Activated CD8-positive, alpha-beta memory T cell treated with anti-CD3 and anti-CD28 coated beads, Interleukin-2, amount 10 ng/mL, durations not matched to agents 7 days and 5 days (primary cell): ENCODE measurements around the gene SLC25A33. TPM values are rescaled to one million over a fixed set of nuclear protein-coding genes. Genes with fewer than 3 reads are reported as not detected.

Experiments used
- ATAC-seq: fragments of 150-1000 bp; cut with Tn5 transposase; one replicate; pipeline ENCODE4 v1.10.0; 2021; ENCODE audit warnings: moderate library complexity
- CTCF ChIA-PET: fragments of 350-600 bp; sonication (Branson Sonifier 250); formaldehyde crosslinking; loops from one replicate; lab custom pipeline; 2021; ENCODE audit warnings: antibody characterized with exemption; lab: Charles Lee
- DNase-seq: peaks from one replicate; pipeline ENCODE4 v3.0.0-alpha.2; 2020
- H3K27ac Mint-ChIP-seq: one replicate; pipeline ENCODE4 v1.8.0; 2021; ENCODE audit warnings: mild to moderate bottlenecking, mixed read lengths
- H3K27me3 Mint-ChIP-seq: one replicate; pipeline ENCODE4 v1.8.0; 2021; ENCODE audit warnings: mixed read lengths
- H3K36me3 Mint-ChIP-seq: one replicate; pipeline ENCODE4 v1.8.0; 2021; ENCODE audit warnings: mild to moderate bottlenecking, mixed read lengths
- H3K4me1 Mint-ChIP-seq: one replicate; pipeline ENCODE4 v1.8.0; 2021; ENCODE audit warnings: mixed read lengths
- H3K4me3 Mint-ChIP-seq: one replicate; pipeline ENCODE4 v1.8.0; 2021; ENCODE audit warnings: mild to moderate bottlenecking, moderate library complexity, mixed read lengths
- H3K9me3 Mint-ChIP-seq: one replicate; pipeline ENCODE4 v1.8.0; 2022; ENCODE audit warnings: low read depth, mixed read lengths
- total RNA-seq, 2 experiments: library from RNA; stranded (reverse); gene quantifications; one replicate each; pipeline ENCODE4 v1.2.3, GENCODE V29; 2021

SLC25A33 gene
- total RNA-seq, 2 experiments from 2014 or later: 4.5 to 7.7 TPM

- CTCF ChIA-PET: interaction anchor here (1.7 to 7.9 kb wide), 5 partner anchors 13 to 95 kb away, joined by 9 to 224 read pairs (median 85); partner anchors contain the start of gene PIK3CD
- Mint-ChIP-seq H3K27ac (peak overlapping the region; percentile 93), H3K4me1 (peaks cover 70% of the 10 kb centered on the region), H3K4me3 (peak overlapping the region; percentile 100), H3K9me3 (no peaks in the 10 kb centered on the region), H3K27me3 (no peaks in the 10 kb centered on the region), H3K36me3 (peaks cover 60% of the 10 kb centered on the region)
- no peak for DNase-seq
- no peak for ATAC-seq
Measured at GRCh38 chr1:9631613-9632012, 92.3 kb downstream of the SLC25A33 start.

DNA sequence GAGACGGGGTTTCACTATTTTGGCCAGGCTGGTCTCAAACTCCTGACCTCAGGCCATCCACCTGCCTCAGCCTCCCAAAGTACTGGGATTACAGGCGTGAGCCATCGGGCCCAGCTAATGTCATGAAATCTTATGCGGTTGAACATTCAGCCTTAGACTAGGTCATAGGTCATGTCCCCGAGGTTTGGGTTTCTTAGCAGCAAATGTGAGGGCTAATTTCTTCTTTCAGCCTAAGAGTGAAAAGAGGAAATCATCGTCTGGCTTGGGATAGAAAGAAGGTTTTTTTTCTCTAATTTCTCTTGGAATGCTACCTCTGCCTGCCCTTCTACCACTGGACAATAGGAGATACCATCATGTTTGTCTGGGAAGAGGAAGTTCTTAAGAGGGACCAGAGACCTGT, 94.2 kb downstream of the SLC25A33 start:
- Mint-ChIP-seq H3K4me1 (peaks cover 67% of the 10 kb centered on the region), H3K4me3 (no peak overlapping the region), H3K27ac (no peak overlapping the region), H3K36me3 (peaks cover 72% of the 10 kb centered on the region), H3K27me3 (no peaks in the 10 kb centered on the region), H3K9me3 (no peaks in the 10 kb centered on the region)
- CTCF ChIA-PET: no interaction called here
- DNase-seq (no peak), ATAC-seq (no peak)

DNA sequence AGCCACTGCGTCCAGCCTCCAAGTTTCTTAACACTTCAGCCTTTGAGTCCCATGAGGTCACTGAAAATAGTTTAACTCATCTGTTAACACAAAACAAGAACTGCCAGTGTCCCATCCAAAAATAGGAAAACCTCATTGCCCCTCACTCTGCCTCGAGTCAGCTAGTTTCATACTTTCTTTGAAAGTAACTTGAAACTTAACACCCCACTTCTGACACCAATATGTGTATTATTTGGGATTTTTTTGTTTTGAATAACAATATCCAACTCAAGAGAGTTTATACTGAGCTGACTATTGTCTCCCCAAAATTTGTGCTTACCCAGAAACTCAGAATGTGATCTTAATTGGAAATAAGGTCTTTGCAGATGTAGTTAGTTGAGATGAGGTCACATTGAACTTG, 95.3 kb downstream of the SLC25A33 start:
- H3K27me3 Mint-ChIP-seq: no peaks in the 10 kb centered on the region
- no peak overlapping the region for H3K4me3 Mint-ChIP-seq
- no peaks in the 10 kb centered on the region for H3K9me3 Mint-ChIP-seq
- peaks cover 73% of the 10 kb centered on the region for H3K4me1 Mint-ChIP-seq
- peaks cover 77% of the 10 kb centered on the region for H3K36me3 Mint-ChIP-seq
- CTCF ChIA-PET: interaction anchor here (5.6 kb wide), 1 partner anchor 7 kb away, joined by 33 read pairs; no protein-coding TSS in a partner anchor
- H3K27ac Mint-ChIP-seq: no peak overlapping the region
- ATAC-seq (no peak), DNase-seq (no peak)

Other genes starting within 250 kb of the SLC25A33 start
- 1 to 10 TPM; 8.2 to 9.0 TPM for gene SPSB1, start 246.6 kb upstream of the SLC25A33 start, total RNA-seq
- 10 to 100 TPM; 20.0 to 26.9 TPM for gene TMEM201, start 49.4 kb downstream of the SLC25A33 start, total RNA-seq
- 100 to 1,000 TPM; 256 to 261 TPM for gene PIK3CD, start 112.3 kb downstream of the SLC25A33 start, total RNA-seq